Liver (tissue), 3 donors: ENCODE results near the gene LIMS4.
"Not testable (repeated sequence)": the region's sequence is repeated elsewhere in the genome, so short reads cannot be mapped to it uniquely, and the experiment has no call there.

Experiments used
- EGR1 ChIP-seq, 2 donors: IDR thresholded peaks; 2 replicates each; pipeline ENCODE4 v1.6.1; 2016 to 2018; ENCODE audit warnings: antibody characterized with exemption in 2 of 2, low read depth in 2 of 2
- FOXA1 ChIP-seq: IDR thresholded peaks from 2 replicates; pipeline ENCODE4 v1.6.1; 2016; ENCODE audit warnings: antibody characterized with exemption
- HNF4A ChIP-seq, 2 donors: conservative IDR thresholded peaks; 2 replicates each; pipeline ENCODE4 v1.6.1; 2016; ENCODE audit warnings: antibody characterized with exemption in 2 of 2, mild to moderate bottlenecking in 2 of 2
- HNF4G ChIP-seq: IDR thresholded peaks from 2 replicates; pipeline ENCODE4 v1.6.1; 2016; ENCODE audit warnings: antibody characterized with exemption
- JUND ChIP-seq, 2 donors: IDR thresholded peaks; 2 replicates each; pipeline ENCODE4 v1.6.1; 2016; ENCODE audit warnings: antibody characterized with exemption in 2 of 2
- MAX ChIP-seq: IDR thresholded peaks from 2 replicates; pipeline ENCODE4 v1.6.1; 2016; ENCODE audit warnings: antibody characterized with exemption
- NR2F2 ChIP-seq: IDR thresholded peaks from 2 replicates; pipeline ENCODE4 v1.6.1; 2016; ENCODE audit warnings: antibody characterized with exemption
- RAD21 ChIP-seq, 2 donors: IDR thresholded peaks; 2 replicates each; pipeline ENCODE4 v1.6.1; 2016; ENCODE audit warnings: antibody characterized with exemption in 2 of 2, mild to moderate bottlenecking in 2 of 2
- RXRA ChIP-seq, 2 donors: IDR thresholded peaks; 2 replicates each; pipeline ENCODE4 v1.6.1; 2017 to 2018; ENCODE audit warnings: antibody characterized with exemption in 2 of 2, mild to moderate bottlenecking in 1 of 2
- TAF1 ChIP-seq: conservative IDR thresholded peaks from 2 replicates; pipeline ENCODE4 v1.6.1; 2016; ENCODE audit warnings: antibody characterized with exemption, mild to moderate bottlenecking
- YY1 ChIP-seq: IDR thresholded peaks from 2 replicates; pipeline ENCODE4 v1.6.1; 2016; ENCODE audit warnings: antibody characterized with exemption, mild to moderate bottlenecking
- TF ChIP-seq, protein P1 (sequence below): IDR thresholded peaks from 2 replicates; pipeline ENCODE4 v1.6.1; 2016; ENCODE audit warnings: antibody characterized with exemption
- TF ChIP-seq, protein P2 (sequence below): fragments of 150-350 bp; IDR thresholded peaks from 2 replicates; pipeline ENCODE4 v1.5.1; 2017; ENCODE audit warnings: improper control_type of control experiment, low read depth, low read length; ENCODE audit not compliant: missing input control
- TF ChIP-seq, protein P3 (sequence below): IDR thresholded peaks from 2 replicates; pipeline ENCODE4 v1.6.1; 2016; ENCODE audit warnings: antibody characterized with exemption, mild to moderate bottlenecking
- donor health status: healthy.
- donor health status: healthy.

GRCh38 chr2:110434565-110434964 lies 38.1 kb downstream of the LIMS4 start:
- TF ChIP-seq, protein P1, sequence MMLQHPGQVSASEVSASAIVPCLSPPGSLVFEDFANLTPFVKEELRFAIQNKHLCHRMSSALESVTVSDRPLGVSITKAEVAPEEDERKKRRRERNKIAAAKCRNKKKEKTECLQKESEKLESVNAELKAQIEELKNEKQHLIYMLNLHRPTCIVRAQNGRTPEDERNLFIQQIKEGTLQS = not testable (repeated sequence)
- TF ChIP-seq, protein P2, sequence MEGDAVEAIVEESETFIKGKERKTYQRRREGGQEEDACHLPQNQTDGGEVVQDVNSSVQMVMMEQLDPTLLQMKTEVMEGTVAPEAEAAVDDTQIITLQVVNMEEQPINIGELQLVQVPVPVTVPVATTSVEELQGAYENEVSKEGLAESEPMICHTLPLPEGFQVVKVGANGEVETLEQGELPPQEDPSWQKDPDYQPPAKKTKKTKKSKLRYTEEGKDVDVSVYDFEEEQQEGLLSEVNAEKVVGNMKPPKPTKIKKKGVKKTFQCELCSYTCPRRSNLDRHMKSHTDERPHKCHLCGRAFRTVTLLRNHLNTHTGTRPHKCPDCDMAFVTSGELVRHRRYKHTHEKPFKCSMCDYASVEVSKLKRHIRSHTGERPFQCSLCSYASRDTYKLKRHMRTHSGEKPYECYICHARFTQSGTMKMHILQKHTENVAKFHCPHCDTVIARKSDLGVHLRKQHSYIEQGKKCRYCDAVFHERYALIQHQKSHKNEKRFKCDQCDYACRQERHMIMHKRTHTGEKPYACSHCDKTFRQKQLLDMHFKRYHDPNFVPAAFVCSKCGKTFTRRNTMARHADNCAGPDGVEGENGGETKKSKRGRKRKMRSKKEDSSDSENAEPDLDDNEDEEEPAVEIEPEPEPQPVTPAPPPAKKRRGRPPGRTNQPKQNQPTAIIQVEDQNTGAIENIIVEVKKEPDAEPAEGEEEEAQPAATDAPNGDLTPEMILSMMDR = not testable (repeated sequence)
- TF ChIP-seq RXRA (IDR thresholded peaks at IDR 0.05); EGR1 (IDR thresholded peaks at IDR 0.05; ENCODE audit: low read depth in 2 of 2); HNF4A (conservative IDR thresholded peaks at IDR 0.05); HNF4G; YY1; JUND (IDR thresholded peaks at IDR 0.05); MAX; RAD21 (IDR thresholded peaks at IDR 0.05); FOXA1; TAF1; NR2F2: not testable (repeated sequence)
- TF ChIP-seq, protein P3, sequence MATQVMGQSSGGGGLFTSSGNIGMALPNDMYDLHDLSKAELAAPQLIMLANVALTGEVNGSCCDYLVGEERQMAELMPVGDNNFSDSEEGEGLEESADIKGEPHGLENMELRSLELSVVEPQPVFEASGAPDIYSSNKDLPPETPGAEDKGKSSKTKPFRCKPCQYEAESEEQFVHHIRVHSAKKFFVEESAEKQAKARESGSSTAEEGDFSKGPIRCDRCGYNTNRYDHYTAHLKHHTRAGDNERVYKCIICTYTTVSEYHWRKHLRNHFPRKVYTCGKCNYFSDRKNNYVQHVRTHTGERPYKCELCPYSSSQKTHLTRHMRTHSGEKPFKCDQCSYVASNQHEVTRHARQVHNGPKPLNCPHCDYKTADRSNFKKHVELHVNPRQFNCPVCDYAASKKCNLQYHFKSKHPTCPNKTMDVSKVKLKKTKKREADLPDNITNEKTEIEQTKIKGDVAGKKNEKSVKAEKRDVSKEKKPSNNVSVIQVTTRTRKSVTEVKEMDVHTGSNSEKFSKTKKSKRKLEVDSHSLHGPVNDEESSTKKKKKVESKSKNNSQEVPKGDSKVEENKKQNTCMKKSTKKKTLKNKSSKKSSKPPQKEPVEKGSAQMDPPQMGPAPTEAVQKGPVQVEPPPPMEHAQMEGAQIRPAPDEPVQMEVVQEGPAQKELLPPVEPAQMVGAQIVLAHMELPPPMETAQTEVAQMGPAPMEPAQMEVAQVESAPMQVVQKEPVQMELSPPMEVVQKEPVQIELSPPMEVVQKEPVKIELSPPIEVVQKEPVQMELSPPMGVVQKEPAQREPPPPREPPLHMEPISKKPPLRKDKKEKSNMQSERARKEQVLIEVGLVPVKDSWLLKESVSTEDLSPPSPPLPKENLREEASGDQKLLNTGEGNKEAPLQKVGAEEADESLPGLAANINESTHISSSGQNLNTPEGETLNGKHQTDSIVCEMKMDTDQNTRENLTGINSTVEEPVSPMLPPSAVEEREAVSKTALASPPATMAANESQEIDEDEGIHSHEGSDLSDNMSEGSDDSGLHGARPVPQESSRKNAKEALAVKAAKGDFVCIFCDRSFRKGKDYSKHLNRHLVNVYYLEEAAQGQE = not testable (repeated sequence)
